Hepatocyte (in vitro differentiated cells): Measurements from ENCODE around the gene SPIRE1.

Experiments used
- CTCF ChIP-seq: fragments of 200-600 bp; sonication (generic); IDR thresholded peaks from 2 replicates; pipeline ENCODE4 v1.5.1; 2016; ENCODE audit warnings: antibody characterized with exemption, mild to moderate bottlenecking; ENCODE audit not compliant: poor library complexity
- EZH2phosphoT487 ChIP-seq: fragments of 200-600 bp; sonication (generic); IDR thresholded peaks from one replicate; pipeline ENCODE4 v1.6.1; 2018; ENCODE audit warnings: antibody characterized with exemption, mild to moderate bottlenecking, low read depth, moderate library complexity; ENCODE audit not compliant: unreplicated experiment, severe bottlenecking

GRCh38 chr18:12652861-12653401 is 5.0 kb downstream of the SPIRE1 start:
- TF ChIP-seq EZH2phosphoT487: no peak
- TF ChIP-seq CTCF: no peak
